ENCODE results near the gene TMEM72. TPM values are rescaled to one million over a fixed set of nuclear protein-coding genes. Genes with fewer than 3 reads are reported as not detected.
A peak's percentile ranks its signal among the peaks of the same experiment; 100 is the strongest.

The TMEM72 gene
- total and polyA plus RNA-seq, 2 of the 13 experiments (the other 11 are each of a cell fraction or from before 2014, with no cell fraction given) = 0.04 TPM; not detected in 1

DNA sequence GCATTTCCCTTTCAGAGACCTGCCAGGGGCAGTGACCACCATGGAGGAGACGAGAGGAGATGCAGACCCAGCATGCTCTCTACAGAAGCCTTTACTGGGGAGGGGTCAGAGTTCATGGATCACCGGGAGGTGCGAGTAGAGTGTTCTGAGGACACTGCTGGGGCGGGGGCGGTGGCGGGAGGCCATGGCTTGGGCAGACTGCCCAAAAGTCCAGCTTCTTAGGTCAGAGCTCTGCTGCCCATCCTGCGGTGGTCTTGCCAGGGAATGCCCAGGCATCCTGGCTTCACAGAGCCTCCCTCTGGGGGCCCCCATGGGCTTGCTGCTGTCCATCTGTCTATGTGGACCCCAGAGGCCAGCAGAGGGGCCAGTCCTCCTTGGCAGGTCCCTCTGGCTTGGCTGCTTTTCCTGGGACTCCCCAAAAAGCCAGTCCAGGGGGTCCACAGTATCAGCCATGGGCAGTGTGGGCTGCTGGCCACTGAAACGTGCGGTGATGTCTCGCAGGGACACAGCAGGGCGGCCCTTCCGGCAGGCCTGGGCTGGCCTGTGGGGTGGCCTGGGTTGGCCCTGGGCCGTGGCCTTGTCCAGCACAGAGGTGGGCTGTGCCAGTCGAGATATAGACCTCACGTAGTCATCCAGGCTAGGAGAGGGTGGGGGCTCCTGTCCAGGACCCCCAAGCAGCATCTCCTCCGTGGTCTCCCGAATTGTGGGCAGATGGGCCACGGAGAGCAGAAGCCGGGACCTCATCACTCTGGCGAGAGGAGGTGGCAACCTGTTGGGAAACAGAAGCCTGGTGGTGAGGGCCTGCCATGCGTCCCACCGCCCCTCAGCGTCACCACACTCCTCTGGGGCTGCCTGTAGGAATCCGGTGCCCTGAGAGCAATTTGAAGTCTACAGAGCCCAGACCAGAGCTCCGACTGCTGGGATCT lies 66.4 kb downstream of the TMEM72 start (continued):
- TF ChIP-seq, protein P1, sequence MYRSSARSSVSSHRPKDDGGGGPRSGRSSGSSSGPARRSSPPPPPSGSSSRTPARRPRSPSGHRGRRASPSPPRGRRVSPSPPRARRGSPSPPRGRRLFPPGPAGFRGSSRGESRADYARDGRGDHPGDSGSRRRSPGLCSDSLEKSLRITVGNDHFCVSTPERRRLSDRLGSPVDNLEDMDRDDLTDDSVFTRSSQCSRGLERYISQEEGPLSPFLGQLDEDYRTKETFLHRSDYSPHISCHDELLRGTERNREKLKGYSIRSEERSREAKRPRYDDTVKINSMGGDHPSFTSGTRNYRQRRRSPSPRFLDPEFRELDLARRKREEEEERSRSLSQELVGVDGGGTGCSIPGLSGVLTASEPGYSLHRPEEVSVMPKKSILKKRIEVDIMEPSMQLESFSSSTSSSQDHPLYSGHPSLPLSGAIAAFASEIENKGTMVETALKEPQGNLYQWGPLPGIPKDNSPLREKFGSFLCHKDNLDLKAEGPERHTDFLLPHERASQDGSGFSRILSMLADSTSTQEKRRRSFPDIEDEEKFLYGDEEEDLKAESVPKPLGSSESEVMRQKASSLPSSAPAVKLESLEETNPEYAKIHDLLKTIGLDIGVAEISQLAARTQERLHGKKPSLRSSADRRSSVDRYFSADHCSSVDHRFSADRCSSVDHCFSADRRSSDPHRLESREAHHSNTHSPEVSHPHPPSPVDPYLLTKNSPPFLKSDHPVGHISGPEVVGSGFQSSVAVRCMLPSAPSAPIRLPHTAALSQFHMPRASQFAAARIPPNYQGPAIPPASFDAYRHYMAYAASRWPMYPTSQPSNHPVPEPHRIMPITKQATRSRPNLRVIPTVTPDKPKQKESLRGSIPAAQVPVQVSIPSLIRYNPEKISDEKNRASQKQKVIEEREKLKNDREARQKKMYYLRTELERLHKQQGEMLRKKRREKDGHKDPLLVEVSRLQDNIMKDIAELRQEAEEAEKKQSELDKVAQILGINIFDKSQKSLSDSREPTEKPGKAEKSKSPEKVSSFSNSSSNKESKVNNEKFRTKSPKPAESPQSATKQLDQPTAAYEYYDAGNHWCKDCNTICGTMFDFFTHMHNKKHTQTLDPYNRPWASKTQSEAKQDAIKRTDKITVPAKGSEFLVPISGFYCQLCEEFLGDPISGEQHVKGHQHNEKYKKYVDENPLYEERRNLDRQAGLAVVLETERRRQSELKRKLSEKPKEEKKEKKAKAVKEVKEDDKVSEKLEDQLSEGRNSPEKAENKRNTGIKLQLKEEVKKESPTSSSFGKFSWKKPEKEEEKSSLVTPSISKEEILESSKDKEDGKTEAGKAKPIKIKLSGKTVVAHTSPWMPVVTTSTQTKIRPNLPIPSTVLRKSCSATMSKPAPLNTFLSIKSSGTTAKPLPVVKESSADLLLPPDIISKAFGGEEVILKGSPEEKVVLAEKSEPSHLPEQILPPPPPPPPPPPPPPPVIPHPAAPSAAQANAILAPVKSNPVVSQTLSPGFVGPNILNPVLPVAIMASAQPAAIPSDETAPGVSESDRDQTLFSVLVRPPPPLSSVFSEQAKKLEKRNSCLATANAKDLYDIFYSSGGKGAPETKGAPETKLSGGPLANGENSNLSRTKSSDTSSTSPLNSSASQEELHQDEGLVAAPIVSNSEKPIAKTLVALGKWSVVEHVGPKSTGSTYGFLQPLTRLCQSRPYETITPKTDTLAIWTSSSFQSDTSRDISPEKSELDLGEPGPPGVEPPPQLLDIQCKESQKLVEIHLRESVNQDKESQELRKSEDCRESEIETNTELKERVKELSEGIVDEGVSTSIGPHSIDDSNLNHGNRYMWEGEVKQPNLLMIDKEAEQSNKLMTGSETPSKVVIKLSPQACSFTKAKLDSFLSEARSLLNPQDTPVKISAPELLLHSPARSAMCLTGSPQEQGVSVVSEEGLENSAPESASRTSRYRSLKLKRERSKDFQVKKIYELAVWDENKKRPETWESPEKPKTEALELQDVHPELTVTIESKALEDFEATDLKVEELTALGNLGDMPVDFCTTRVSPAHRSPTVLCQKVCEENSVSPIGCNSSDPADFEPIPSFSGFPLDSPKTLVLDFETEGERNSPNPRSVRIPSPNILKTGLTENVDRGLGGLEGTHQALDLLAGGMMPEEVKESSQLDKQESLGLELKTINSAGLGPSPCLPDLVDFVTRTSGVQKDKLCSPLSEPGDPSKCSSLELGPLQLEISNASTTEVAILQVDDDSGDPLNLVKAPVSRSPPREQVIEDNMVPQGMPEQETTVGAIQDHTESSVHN (CRISPR knock-in tag; IDR thresholded peaks at IDR 0.05) = no peak
- TF ChIP-seq ZNF446 (CRISPR knock-in tag; IDR thresholded peaks at IDR 0.05) (no peak), ZNF33A (CRISPR knock-in tag; IDR thresholded peaks at IDR 0.05; ENCODE audit: borderline replicate concordance) (peak; percentile 32; the same call in 1 of the 2 replicates), MED8 (CRISPR knock-in tag; IDR thresholded peaks at IDR 0.05; ENCODE audit: insufficient replicate concordance) (no peak), FOSL1 (CRISPR knock-in tag; IDR thresholded peaks at IDR 0.05; ENCODE audit: borderline replicate concordance) (peak; percentile 50; the same call in 1 of the 2 replicates), ARID2 (CRISPR knock-in tag; IDR thresholded peaks at IDR 0.05; ENCODE audit: borderline replicate concordance) (no peak), ZNF557 (CRISPR knock-in tag; IDR thresholded peaks at IDR 0.05) (no peak; the same call in 1 of the 2 replicates), ZNF672 (CRISPR knock-in tag; IDR thresholded peaks at IDR 0.05) (no peak), ESRRA (CRISPR knock-in tag; IDR thresholded peaks at IDR 0.05; ENCODE audit: low read depth) (no peak)
- TF ChIP-seq, protein P2, sequence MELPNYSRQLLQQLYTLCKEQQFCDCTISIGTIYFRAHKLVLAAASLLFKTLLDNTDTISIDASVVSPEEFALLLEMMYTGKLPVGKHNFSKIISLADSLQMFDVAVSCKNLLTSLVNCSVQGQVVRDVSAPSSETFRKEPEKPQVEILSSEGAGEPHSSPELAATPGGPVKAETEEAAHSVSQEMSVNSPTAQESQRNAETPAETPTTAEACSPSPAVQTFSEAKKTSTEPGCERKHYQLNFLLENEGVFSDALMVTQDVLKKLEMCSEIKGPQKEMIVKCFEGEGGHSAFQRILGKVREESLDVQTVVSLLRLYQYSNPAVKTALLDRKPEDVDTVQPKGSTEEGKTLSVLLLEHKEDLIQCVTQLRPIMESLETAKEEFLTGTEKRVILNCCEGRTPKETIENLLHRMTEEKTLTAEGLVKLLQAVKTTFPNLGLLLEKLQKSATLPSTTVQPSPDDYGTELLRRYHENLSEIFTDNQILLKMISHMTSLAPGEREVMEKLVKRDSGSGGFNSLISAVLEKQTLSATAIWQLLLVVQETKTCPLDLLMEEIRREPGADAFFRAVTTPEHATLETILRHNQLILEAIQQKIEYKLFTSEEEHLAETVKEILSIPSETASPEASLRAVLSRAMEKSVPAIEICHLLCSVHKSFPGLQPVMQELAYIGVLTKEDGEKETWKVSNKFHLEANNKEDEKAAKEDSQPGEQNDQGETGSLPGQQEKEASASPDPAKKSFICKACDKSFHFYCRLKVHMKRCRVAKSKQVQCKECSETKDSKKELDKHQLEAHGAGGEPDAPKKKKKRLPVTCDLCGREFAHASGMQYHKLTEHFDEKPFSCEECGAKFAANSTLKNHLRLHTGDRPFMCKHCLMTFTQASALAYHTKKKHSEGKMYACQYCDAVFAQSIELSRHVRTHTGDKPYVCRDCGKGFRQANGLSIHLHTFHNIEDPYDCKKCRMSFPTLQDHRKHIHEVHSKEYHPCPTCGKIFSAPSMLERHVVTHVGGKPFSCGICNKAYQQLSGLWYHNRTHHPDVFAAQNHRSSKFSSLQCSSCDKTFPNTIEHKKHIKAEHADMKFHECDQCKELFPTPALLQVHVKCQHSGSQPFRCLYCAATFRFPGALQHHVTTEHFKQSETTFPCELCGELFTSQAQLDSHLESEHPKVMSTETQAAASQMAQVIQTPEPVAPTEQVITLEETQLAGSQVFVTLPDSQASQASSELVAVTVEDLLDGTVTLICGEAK (IDR thresholded peaks at IDR 0.05) = no peak
- TF ChIP-seq, protein P2 (CRISPR knock-in tag; IDR thresholded peaks at IDR 0.05) = peak; percentile 51; the same call in 1 of the 2 replicates
